Prostate gland (tissue), 2 donors: Measurements from ENCODE around the gene XAB2.

Experiments used
- CTCF ChIP-seq, 4 experiments: fragments of 200-600 bp in 2 of 4; fragments of 450-650 bp in 2 of 4; sonication (generic) in 2 of 4; IDR thresholded peaks; 1 replicate in 3 of 4; 2 replicates in 1 of 4; pipeline ENCODE4 v1.5.1; 2016 to 2019; ENCODE audit warnings: antibody characterized with exemption in 4 of 4, mild to moderate bottlenecking in 2 of 4, moderate library complexity in 2 of 4
- POLR2AphosphoS5 ChIP-seq: sonication (generic); formaldehyde crosslinking; IDR thresholded peaks from one replicate; pipeline ENCODE4 v1.6.1; 2017; ENCODE audit warnings: antibody characterized with exemption

- TF ChIP-seq CTCF (IDR thresholded peaks at IDR 0.05) (no peak), POLR2AphosphoS5 (no peak)
Observed at GRCh38 chr19:7643031-7643415, 13.7 kb upstream of the XAB2 start.
